ENCODE data around the gene GSE1.

Gene GSE1

DNA sequence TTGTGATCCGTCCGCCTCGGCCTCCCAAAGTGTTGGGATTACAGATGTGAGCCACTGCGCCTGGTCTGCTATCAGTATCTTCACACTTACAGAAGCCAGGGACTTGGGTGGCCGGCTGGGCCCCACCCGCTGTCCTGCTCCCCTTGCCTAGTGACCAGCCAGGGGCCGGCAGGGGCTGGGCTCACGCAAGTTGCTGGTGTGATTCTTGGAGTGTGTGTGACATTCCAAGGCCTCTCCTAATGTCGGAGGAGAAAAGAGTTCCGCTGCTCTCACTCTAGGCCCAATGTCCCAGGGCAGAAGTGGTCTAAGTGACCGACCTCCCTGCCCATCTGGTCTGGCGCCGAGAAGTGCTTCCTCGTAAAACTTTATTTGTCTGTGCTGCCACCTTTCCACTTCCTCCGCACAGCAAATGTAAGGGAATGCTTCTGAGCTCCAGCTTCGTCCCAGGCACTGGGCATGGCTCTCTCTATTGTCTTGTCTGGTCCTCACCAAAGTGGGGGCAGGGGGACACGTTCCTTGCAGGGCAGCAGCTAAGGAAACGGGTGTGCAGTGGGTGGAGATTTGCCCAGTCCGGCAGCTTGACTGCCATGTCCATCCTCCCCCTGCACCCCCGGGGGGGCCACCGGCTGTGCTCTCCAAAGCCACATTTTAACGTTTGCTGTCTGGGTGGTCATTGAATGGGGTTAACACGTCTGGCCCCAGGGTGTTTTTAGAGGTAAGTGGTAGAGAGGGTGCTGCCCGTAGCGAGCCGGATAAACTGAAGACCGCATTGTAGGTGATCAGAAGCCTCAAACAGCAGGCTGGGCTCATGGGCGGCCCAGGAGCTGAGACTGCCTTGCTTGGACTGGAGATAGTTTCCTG is 7.8 kb upstream of the GSE1 start:
- no peak for DNase-seq (ENCODE audit: low read depth in 3 of 3)

DNA sequence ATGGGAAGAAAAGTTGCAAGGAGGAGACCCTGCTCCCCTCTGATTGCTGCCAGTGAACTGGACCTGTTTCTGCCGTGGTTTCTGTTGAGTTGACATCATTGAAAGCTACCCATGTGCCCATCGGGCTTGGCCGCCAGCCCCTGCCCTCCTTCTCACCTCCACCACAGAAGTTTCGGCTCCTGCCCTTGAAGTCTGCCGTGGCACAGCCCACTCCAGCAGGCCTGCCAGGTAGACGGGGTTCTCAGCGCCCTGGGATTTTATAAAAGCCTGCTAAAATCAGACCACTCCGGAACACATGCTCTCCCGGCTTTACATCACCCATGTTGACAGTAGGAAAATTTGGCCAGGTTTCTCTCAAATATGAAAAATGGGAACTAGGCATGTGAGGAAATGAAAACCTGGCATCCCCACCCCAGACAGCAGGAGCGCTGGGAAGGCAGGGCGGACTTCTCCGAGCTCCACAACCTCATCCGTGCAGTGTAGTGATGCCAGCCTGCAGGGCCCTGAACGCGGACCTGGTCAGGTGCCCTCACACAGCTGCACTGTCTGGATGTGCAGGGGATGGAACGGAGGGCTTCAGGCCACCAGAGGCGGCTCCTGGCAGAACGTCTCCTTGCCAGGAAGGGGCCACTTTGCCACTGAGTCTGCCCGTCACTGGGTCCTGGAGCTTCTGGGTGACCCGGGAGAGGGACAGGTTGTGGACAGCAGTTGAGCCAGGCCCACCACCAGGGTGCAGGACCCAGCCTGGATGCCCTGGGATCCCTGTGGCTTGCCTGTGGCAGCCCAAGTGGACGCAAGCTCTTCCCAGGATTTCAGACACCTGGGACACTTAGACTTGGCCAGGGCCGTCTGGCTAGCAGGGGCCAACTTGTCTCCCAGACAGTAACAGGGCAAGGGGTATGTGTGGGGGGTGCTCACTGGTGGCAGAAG is 6.9 kb upstream of the GSE1 start:
- DNase-seq (ENCODE audit: low read depth in 3 of 3), result no peak

DNA sequence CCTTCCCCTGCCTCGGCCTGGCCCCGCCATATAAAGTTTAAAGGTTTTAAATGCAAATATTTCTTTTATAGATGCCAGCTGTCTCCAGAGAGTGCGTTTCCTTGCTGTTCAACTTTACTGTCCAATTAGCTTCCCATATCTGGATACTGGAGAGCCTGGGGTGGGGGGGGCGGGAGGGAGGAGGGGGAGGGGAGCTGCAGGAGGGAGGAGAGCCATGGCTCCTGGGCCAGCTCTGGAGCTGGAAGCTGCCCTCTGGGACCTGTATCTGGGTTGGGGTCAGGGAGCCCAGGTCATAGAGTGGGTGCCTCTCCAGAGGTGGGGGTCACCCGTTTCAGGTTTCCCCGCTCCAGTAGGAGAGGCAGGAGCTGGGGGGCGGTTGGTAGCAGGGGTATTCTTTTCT is 6.2 kb upstream of the GSE1 start:
- DNase-seq (ENCODE audit: low read depth in 3 of 3), result no peak

DNA sequence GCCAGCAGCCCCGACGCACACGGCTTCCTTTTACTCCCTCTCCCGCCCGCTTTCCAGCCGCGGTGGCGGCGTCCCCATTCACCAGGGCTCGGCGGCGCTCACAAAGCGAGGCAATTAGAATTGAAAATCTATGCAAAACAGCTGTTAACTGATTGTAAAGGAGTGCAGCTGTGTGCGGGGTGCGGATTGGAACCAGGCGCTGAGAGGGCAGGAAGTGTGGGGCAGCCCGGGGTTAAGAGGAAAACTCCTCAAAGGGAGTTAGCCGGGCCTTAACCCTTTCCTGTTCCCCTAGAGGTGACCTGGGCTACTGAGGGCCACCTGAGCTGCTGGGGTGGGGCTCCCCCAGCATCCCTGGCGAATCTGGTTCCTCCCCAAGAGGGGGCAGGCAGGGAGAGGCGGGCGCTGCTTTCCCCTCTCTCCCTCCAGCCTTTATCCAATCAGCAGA is 5.8 kb upstream of the GSE1 start:
- DNase-seq (ENCODE audit: low read depth in 3 of 3), result no peak

DNA sequence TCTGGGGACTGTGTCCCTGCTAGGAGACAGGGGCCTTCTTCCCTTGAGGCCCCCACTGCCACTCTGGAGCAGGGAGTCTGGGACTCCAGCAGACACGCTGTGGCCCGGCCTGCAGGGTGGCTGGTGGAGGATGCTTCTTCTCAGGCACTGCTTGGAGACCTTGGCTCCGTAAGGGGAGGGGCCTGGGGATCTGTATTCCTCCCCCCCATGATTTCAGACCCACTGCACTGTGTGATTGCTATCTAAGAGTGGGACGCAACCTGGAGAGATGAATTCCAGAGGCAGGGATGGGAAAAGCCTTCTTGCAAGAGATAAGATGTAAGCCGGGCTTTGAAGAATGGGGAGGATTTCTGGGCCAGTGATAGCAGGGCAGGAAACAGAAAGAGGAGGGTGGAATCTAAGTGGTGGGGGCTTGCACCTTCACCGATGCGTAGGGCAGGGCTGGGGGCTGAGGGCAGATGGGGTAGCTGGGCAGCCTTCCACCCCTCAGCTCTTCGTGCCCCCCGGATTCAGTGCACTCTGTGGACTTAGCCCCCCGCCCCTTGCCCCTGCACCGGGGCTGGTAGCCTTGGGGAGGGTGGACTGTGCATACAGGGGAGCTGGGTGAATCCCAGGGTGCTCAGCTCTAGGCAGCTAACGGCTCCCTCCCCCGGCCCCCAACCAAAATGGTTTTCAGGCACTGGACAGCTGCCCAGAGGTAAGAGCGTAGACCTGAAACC is 5.2 kb upstream of the GSE1 start:
- no peak for DNase-seq (ENCODE audit: low read depth in 3 of 3)

DNA sequence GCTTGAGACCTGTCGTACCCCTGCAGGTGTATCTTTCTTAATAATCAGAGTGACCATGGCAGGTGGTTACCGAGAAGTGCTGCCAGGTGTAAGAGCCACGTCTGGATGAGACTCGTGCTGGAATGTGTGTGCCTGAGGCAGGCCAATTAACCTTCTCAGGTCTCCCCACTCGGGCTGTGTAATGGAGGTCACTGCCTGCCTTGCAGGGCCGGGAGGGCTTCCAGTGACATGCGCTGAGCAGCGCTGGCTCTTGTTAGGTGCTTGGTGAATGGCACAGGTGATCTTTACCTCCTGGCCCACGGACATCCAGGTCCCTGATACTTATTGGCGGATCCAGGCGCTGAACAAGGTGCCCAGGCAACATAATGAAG is 4.6 kb upstream of the GSE1 start:
- DNase-seq (ENCODE audit: low read depth in 3 of 3), result no peak

DNA sequence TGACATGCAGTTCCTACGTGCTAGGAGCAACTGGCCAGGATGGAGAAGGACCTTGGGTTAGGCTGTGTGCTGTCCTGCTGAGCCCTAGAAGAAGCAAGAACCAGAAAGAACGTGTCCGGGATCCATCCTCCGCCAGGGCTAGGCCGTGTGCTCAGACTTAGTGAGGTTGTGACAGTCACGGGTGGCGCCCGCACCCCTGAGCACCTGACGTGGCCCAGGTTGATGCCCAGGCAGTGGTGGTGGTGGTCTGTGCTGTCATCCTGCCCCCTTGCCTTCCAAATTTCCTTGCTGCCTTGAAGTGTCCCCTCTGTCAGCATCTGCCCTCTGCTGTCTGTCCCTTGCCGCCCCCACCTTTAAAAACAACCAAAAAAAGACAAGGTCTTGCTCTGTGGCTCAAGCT is 4.2 kb upstream of the GSE1 start:
- DNase-seq (ENCODE audit: low read depth in 3 of 3), result no peak

DNA sequence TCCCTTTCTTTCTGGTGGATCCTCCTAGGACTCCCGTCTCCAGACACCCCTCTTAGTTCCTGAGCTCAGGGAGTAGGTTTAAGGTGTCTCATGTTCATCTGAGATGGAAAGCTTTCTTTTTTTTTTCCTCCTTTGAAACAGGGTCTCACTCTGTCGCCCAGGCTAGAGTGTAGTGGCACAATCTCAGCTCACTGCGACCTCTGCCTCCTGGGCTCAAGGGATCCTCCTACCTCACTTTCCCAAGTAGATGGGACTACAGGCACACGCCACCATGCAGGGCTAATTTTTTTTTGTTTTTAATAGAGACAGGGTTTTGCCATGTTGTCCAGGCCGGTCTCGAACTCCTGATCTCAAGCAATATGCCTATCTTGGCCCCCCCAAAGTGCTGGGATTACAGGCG is 3.6 kb upstream of the GSE1 start:
- DNase-seq (ENCODE audit: low read depth in 3 of 3), result no peak

DNA sequence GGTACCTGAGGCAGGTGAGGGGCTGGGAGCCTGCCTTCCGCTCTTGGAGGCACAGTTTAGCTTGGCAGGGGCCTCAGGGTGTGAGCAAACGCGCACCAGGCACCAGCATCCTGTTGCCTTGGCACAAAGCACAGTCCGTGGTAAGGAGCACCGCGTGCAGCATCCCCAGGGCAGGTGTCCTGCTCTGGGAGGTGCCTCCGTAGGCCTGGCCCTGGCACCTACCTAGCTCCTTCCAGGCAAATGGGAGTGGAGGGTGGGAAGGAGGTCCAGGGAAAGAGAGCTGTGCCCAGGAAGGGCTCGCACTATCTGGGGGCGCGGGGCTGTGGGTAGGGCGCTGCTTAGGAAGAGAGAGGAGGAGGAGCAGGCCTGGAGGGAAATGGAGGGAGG is 3.1 kb upstream of the GSE1 start:
- no peak for DNase-seq (ENCODE audit: low read depth in 3 of 3)

DNA sequence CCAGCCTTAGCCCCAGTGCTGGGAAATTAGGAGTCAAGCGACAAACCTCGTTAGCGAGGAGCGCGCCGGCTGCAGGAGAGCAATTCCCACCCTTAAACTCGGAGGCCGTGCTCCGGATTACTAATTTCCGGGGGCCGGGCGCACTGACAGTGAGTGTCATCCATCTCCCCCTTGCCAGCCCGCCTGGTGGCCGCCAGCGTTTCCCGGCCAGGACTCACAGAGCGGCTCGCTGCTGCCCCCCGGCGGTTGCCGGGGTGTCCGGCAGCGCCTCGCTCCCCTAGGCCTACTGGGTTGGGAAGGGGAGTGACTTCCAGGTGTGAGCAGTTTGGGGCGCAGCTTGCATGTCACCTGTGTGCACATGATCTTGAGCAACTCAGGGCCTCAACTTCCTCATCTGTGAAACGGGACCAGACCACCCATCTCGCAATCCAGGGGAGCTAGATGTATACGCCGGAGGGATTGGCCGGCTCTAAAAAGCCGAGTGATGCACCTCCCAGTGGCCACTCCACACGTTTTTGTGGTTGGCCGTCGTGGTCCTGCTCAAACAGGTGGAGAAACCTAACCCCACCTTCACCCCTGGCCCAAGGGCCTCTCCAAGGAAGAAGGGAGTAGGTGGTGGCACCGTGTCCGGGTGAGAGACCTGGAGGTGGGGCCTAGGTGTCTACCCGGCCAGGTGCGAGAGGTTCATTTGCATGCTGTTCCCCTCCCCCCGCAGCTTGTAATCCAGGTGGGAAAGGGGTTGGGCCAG is 2.5 kb upstream of the GSE1 start:
- DNase-seq (ENCODE audit: low read depth in 3 of 3), result peak; percentile 77 to 83 (median 79)

DNA sequence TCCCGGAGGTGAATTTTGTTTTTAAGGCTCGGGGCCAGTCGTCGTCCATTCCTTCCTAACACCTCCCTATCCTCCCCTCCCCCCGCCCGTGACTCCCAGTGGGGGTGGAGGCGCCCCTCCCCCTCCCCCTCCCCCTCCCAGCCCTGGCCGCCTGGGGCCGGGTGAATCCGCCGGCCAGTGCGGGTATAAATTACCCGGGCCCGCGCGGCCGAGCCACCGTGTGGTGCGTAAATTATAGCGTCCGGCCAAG is 2.0 kb upstream of the GSE1 start:
- DNase-seq (ENCODE audit: low read depth in 3 of 3), result no peak

DNA sequence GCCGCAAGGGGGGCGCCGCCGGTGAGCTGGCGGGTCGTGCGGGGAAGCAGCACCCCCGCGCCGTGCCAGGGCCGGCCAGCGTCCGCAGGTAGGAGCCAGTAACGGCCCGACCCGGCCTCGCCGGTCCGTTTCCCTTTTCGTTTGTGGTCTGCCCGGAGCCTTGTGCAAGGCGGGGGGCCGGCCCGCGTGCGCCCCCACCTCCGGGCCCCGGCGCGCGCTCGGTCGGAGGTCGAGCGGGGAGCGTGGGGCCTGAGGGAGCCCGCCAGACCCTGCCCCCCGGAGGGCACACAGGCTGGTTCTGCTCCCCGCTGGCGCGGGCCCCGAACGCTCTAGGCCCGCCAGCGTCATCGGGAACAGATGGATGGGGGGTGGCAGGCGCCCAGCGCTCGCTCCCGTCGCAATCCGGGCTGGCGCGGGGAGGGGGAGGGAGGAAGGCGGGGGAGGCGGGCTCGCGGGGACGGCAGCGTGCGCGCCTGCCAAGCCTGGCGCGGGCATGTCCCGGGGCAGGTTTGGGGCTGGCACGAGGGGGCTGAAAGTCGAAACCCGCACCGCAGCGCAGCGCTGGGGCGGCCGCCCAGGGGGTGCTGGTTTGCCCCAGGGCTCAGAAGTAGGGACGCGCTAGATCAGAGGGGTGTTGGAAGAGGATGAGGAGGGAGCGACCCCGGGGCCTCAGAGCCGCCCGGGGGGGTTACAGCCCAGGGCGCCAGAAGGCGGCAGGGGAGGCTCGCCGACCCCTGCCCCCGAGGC is 1.5 kb upstream of the GSE1 start:
- DNase-seq (ENCODE audit: low read depth in 3 of 3), result peak in 1 of 3 experiments; percentile 44

DNA sequence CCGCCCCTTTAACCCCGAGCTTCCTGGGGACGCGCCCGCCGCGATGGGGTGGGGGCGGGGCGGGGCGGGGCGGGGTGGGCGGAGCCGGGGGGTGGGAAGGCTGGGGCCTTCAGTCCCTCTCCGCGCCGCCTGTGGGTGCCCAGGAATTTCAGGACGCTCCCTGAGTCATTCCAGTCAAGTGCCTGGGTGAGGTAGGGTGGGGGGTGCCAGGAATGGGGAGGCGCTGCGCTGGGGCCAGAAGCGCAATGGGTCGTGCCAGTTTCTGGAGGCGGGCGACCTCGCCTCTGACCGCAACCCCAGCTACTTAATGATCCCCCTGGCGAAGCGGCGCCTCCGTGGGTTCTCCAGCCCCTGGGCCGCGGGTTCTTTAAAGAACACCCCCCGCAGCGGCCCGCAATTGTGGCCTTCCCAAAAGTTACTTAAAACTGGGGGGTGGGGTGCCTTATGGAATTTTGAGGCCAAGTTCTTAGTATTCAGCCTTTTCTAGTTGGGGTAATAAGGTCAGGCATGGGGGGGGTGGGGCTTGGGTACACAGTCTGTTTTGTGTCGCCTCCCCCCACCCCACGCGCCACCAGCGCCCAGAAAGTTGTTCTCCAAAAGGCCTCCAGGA is 826 bp upstream of the GSE1 start:
- no peak for DNase-seq (ENCODE audit: low read depth in 3 of 3)

DNA sequence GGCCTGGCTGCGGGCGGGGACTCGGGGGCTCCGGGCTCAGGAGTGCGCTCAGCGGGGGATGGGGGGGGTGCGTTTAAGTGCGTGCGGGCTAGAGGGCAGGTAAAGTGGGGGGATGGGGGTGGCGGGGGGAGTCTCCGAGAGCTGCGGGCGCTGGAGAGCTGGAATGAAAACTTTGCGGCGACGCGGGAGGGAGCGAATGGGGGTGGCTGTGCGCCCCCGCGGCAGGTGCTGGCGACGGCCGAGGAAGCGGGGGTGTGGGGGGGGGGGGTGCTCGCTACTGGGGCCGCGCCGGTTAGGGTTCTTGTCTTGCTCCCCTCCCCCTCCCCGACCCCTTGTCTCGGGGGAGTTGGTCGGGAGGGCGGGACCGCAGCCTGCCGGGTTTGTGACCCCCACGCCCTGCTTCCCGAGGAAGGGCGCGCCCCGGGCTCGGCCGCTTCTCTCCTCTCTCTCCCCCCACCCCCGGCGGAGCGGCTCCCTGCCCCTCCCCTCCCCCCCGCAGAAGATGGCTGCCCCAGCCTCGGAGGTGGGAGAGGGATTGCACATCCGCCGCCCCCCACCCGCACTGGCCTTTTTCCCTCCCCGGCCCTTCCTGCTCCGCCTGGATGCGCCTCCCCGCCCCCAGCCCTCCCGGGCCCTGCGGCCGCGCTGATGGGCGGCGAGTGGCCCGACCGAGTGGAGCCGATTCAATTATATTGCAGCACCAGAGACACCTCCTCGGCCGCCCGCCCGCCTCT is 649 bp downstream of the GSE1 start:
- no peak for DNase-seq (ENCODE audit: low read depth in 3 of 3)

DNA sequence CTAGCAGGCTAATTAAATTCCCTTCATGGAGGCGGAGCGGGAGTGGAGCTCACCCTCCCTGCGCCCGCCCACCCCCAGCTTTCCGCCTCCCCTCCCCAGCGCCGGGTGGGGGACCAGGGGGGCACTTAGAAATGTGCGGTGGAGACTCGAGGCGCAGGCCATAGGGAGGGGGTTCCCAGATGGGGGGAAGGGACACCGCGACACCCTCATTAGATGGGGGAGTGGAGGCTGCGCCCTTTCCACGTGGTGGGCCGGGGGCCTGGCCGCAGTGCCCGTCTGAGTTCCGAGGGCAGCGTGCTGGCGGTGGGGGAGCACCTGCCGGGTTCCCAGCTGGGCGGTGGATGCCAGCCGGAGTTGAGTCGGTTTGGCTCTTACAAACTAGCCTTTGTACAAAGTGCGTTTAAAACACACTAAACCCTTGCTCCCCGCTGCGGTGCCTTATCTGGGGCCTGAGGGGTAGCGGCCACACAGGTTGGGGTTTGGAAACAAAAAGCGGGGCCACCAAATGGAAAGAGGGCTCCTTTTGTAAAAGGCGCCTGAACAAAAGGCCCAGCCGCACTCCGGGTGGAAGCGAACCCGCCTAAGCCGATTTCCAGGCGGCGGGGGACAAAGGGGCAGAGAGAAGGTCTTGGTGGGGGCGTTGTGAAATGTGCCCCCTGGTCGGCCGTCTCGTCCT is 1.4 kb downstream of the GSE1 start:
- DNase-seq (ENCODE audit: low read depth in 3 of 3), result no peak

DNA sequence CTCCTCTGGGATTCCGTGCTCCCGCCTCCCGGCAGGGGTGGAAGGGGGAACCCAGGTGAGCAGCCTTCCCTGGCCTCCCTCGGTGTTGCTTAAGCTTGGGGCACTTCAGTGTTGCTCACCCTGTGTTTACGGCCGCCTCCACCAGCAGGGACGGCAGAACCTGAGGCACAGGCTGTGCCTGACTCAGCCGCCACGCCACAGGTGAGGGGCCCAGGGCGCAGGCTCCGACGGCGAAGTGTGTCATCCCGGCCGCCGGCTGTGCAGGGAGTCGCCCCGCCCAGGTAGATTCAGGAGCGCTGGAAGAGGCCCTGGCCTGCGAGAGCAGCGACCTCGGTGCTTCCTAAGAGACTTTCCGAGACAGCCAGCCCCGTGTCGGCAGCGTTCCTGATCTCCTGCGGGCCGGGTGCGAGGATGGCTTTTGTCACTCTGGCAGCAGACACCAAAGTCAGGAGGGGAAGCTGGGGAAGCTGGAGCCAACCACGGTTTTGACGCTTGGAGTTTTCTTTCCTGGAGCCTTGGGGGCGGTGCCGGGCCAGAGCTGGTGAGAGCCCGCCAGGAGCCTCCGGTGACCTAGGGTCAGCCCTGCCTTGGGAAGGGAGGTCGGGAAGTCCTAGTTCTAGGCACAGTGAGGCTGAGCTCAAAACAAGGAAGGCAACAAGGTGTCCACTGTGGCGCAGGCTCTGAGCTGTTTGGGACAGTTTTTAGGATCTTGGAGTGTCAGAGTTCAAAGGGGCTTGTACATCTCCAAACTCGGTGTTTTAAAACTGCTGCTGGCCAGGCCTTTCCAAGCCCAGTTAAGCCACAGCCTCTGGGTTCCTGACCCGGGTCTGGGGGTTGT is 2.1 kb downstream of the GSE1 start:
- peak in 1 of 3 experiments; percentile 38 for DNase-seq (ENCODE audit: low read depth in 3 of 3)

DNA sequence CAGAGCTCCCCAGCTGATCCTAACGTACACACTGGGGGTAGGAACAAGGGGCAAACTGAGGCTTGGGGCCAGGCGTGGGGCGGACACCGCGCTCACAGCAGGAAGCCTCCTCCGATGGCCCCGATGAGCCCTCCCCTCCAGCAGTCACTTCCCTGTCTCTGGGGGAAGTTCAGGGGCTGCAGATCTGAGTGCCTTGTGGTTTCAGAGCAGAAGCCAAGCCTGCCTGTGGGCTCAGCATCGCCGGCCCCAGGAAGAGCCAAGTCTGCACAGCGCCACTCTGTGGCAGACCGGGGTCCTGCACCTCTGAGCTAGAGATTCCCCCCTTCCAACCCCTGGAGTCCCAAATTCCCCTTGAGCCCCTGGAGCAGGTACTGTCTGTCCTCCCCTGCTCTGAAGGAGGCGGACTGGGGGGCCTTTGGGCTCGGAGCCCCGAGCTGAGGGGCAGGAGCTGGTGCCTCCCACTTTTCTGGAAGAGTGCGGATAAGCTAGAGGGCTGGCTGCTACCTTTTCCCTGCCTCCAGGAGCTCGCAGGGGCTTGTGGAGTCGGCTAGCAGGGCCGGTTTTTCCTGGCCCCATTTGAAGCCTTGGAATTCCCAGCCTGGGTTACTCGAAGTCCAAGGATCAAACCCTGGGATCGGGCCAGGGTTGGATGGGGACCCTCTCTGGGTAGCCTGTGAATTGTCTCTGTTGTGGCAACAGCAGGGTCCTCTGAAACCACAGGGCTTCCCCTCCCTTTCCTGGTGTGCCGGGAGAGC is 2.9 kb downstream of the GSE1 start:
- peak; percentile 44 to 56 (median 50) for DNase-seq (ENCODE audit: low read depth in 3 of 3)
